ENCODE data around the gene MS4A10.
"Not testable (repeated sequence)": the region's sequence is repeated elsewhere in the genome, so short reads cannot be mapped to it uniquely, and the experiment has no call there.

The MS4A10 gene

DNA sequence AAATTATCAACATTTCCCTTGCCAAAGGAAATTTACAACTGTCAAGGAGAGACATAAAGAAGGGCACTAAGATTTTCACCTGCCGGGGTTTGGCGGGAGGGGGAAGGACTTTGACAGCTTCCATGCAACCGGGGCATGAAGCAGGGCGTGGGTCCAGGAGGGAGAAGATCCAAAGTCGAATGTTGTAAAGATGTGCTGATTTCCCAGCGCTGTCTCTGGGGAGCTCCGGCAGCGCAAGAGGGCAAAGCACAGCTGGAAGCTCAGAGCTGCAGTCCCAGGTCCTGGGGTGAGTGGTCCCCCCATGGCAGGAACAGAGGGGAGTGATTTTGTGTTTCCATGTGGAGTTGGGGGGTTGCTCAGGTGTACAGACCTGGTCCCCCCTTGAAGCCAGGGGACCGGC, at the start of gene MS4A10:
Gene MS4A10, plus strand, starts transcription at position 198 of the 400 bp plus-strand sequence. CDS start 5,003 bp downstream, outside the sequence.
- no peak for DNase-seq

- no peak for DNase-seq
Observed at GRCh38 chr11:60739114-60739513, 46.0 kb upstream of the MS4A10 start.

DNA sequence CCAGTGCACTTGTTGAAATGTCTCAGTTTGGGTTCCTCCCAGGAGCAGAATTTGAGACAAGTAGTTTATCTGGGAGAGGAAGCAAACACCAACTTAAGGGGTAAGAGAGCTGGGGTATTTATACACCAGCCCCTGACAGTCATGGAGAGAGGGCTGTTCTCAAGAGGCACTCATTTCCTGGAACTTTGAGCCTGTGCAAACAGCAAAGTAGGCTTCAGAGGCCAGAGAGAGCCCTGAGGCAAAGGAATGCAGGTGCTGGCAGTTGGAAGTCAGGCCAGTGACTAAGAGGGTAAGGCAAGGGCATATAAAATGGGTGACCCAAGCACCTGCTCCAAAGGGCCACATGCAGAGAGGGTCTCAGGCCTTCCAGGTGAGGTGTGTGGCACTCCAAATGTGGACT, 44.6 kb upstream of the MS4A10 start:
- DNase-seq, result no peak

- no peak for DNase-seq
Observed at GRCh38 chr11:60741421-60741820, 43.7 kb upstream of the MS4A10 start.

GRCh38 chr11:60743058-60743457, 42.1 kb upstream of the MS4A10 start:
- DNase-seq, result no peak

GRCh38 chr11:60744114-60744513, 41.0 kb upstream of the MS4A10 start:
- DNase-seq, result no peak

- DNase-seq, result no peak
Observed at GRCh38 chr11:60747359-60747873, 37.7 kb upstream of the MS4A10 start.

DNA sequence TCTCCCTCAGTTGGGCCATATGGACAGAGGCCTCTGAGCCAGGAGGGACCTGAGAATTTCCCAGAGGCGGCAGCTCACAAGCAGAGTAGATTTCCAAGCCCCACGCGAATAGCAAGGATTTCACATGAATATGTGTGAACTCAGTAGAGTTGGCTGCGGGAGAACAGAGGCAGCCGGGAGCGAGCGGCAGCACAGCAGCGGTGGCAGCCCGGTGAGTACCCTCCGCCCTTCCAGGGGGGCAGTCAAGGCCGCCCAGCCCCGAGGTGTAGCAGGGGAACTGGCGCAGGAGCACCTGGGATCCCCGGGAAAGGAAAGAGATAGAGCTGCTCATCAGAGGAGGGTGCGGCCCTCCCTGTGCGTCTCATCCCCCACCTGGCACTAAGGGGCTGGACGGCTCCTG, 36.9 kb upstream of the MS4A10 start:
- no peak for DNase-seq

GRCh38 chr11:60748821-60749220, 36.3 kb upstream of the MS4A10 start:
- no peak for DNase-seq

- no peak for DNase-seq
Observed at GRCh38 chr11:60750911-60751310, 34.2 kb upstream of the MS4A10 start.

DNA sequence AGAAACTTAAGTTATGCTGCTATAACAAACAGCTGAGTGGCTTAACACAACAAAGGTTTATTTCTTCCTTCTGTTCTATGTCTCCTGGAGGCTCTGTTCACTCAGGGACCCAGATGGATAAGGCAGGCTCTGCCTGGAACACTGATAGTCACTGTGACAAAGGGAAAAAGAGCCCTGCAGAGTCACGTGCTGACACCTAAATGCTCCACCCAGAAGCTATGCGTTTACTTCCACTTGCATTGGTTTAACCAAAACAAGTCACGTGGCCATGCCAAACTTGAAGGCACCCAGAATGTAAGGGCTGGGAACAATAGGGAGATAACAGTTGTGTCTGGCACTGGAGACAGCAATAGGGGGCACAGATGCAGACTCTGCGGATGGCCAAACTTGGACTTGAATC, 31.8 kb upstream of the MS4A10 start:
- DNase-seq, result no peak

DNA sequence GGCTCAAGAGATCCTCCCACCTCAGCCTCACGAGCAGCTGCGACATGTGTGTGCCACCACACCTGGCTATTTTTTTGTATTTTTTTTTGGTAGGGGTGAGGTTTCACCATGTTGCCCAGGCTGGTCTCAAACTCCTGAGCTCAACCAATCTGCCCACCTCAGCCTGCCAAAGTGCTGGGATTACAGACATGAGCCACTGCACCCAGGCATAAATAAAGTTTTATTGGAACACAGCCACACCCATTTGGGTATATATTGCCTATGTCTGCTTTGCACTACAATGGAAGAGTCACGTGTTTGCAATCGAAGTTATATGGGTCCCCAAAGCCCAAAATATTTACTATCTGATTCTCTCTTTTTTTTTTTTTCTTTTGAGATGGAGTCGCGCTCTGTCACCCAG, 30.2 kb upstream of the MS4A10 start:
- DNase-seq, result no peak

DNA sequence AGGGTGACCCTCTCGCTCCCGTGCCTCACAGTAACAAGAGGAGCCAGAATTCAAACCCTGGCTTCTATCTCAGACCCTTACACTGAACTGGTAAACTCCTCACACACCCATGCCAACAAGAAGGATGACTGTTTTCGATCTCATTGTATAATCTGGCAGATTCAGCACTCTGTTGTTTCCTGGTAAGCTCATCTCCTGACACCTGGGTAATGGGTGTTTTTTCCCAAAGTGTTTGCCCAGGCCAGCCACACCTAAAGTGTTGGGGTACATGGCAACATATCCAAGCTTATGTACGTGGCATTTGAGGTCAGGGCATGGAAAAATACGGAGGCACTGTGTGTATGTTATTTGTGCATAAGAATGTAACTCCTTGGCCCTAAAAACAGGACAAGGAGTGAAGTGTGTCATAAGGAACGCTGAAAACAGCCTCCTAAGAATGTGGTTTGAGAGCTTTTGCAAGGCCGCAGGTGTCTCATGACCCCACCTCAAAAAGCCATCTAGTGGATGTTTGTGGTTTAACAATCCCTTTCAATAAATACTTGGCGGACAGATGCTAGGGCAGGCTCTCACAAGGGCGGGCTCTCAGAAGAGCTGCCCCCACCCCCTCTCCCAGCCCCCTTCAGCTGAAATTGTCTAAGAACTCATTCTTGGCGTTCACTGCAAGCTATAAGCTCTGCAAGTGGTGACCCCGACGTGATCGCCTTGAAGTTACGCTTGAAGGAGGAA, 28.7 kb upstream of the MS4A10 start, which contains the start of gene MS4A15:
Gene MS4A15, plus strand, starts transcription at position 561 of the 726 bp plus-strand sequence. CDS start 6,867 bp downstream, outside the sequence.
- no peak for DNase-seq

- DNase-seq, result no peak
Observed at GRCh38 chr11:60757231-60757800, 27.8 kb upstream of the MS4A10 start.

DNA sequence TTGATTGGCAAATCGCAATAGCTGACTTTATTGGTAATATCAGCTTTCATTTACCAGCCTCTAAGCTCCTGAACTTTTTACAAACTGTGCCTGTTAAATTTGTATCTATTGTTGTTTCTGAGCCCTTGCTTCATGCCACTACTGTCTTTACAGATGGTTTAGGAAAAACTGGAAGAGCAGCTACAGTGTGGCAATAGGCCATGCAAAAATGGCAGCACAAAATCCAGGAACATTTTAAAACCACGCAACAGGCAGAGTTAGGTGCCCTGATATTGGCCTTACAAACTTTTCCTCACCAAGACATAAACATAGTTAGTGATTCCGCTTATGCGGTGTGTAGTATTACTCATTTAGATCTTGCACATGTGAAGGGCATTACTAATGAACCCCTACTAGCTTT, 26.5 kb upstream of the MS4A10 start:
- DNase-seq, result not testable (repeated sequence)

DNA sequence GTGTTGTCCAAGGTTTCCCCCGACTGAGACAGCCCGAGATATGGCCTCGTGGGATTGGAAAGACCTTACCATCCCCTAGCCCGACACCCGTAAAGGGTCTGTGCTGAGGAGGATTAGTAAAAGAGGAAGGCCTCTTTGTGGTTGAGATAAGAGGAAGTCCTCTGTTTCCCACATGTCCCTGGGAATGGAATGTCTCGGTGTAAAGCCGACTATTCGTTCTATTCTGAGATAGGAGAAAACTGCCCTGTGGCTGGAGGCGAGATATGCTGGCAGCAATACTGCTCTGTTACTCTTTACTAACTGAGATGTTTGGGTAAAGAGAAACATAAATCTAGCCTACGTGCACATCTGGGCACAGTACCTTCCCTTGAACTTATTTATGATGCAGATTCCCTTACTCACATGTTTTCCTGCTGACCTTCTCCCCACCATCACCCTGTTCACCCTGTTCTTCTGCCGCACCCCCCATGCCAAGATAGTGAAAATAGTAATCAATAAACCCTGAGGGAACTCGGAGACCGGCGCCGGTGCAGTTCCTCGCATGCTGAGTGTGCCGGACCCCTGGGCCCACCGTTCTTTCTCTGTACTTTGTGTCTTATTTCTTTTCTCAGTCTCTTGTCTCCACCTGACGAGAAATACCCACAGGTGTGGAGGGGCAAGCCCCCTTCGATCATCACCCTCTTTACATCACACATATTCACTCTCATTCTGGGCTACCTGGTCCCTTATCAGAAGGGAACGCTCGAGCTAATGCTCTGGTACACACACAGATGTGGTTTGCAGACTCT, 25.5 kb upstream of the MS4A10 start:
- not testable (repeated sequence) for DNase-seq

DNA sequence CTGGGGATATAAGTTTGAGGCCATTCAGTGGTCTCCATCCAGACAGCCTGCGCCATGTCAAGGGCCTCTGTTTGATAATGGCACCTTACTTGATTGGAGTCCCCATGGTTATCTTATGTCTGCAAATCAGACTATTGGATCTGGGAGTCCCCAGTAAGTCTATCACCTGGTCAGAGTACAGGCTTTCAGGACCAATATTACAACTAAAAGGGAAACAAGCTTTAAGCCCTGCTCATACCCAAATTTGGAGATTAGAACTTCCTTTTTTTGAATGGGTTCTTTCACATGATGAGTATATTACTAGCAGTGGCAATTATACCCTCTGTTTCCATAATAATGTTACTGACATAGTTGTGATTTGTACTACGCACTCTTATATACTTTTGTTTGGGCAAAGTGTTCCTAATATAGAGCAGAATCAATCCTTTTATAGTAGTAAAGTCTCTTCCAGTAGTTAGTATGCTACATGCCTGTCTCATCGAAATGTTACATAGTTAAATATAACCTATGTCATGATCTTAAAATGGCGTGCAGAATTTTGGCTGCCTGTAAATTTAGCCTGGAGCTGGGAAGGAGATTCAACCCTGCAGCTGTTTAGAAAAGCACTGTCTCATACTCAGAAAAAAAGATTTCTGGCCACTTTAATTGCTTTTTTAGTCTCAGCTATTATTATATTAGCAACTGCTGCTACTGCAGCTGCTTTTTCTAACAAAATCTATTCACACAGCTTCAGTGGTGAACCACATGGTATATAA, 23.5 kb upstream of the MS4A10 start:
- DNase-seq, result no peak

- peak; percentile 13 for DNase-seq
Observed at GRCh38 chr11:60762851-60763691, 22.1 kb upstream of the MS4A10 start.

GRCh38 chr11:60763692-60764369, 21.3 kb upstream of the MS4A10 start:
- DNase-seq, result no peak

DNA sequence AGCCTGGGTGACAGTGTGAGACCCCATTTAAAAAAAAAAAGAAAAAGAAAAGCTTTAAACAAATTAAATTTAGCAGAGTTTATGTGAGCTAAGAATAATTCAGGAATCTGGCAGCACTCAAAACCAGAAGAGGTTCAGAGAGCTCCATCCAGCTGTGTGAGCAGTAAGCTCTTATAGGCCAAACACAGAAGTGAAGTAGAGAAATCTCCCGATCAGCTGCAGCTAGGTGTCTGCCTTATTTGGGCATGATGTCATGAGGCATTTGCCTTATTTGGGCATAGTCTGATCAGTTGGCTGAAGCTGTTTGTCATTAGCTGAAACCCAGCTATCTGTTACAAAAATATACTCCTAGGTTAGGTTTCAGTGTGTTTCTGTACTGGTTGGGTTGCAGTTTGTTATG, 20.3 kb upstream of the MS4A10 start:
- DNase-seq, result no peak

GRCh38 chr11:60765355-60765754, 19.8 kb upstream of the MS4A10 start:
- no peak for DNase-seq
